Measurements from ENCODE around the gene MAS1L.

- TF ChIP-seq CTCF (IDR thresholded peaks at IDR 0.05) = no peak
- TF ChIP-seq EZH2 (IDR thresholded peaks at IDR 0.05) = no peak
- no peak for TF ChIP-seq EZH2phosphoT487 (IDR thresholded peaks at IDR 0.05)
Observed at GRCh38 chr6:29499704-29500103, 11.9 kb upstream of the MAS1L start.

Data from neural progenitor cell (in vitro differentiated cells).